Thymus (tissue), 11 donors: ENCODE measurements around the gene SLC8A3. TPM values are rescaled to one million over a fixed set of nuclear protein-coding genes. Genes with fewer than 3 reads are reported as not detected.

ENCODE experiments used
- DNase-seq, 9 donors: peaks; one replicate each; pipeline ENCODE4 v3.0.0-alpha.2; 2013; ENCODE audit warnings: low spot score in 9 of 9, low read depth in 6 of 9, missing footprints in 1 of 9
- H3K27ac ChIP-seq, 2 donors: one replicate each; pipeline ENCODE4 v1.5.1; 2013; ENCODE audit warnings: control low read depth in 1 of 2, low read depth in 1 of 2, low read length in 1 of 2, mild to moderate bottlenecking in 1 of 2, moderate library complexity in 1 of 2
- H3K27me3 ChIP-seq, 2 donors: one replicate each; pipeline ENCODE4 v1.5.1; 2013; ENCODE audit warnings: low read length in 1 of 2; ENCODE audit not compliant: control insufficient read depth in 2 of 2, insufficient read depth in 1 of 2
- H3K36me3 ChIP-seq, 2 donors: one replicate each; pipeline ENCODE4 v1.5.1; 2013; ENCODE audit warnings: low read length in 1 of 2, mild to moderate bottlenecking in 1 of 2, moderate library complexity in 1 of 2; ENCODE audit not compliant: control insufficient read depth in 2 of 2, insufficient read depth in 2 of 2
- H3K4me1 ChIP-seq, 2 donors: one replicate each; pipeline ENCODE4 v1.5.1; 2013; ENCODE audit warnings: low read length in 2 of 2; ENCODE audit not compliant: control insufficient read depth in 2 of 2, insufficient read depth in 2 of 2
- H3K4me3 ChIP-seq, 2 donors: one replicate each; pipeline ENCODE4 v1.5.1; 2013; ENCODE audit warnings: low read length in 2 of 2, control low read depth in 1 of 2, mild to moderate bottlenecking in 1 of 2
- H3K9me3 ChIP-seq, 2 donors: one replicate each; pipeline ENCODE4 v1.5.1; 2013; ENCODE audit warnings: low read length in 1 of 2, mild to moderate bottlenecking in 1 of 2; ENCODE audit not compliant: control insufficient read depth in 2 of 2, insufficient read depth in 1 of 2
- WGBS: extraction: QIAGEN DNeasy Blood & Tissue Kit; methylation state at CpG from one replicate; pipeline ENCODE4 v1.1.7; 2013; 5-methylcytosine and 5-hydroxymethylcytosine counted together
- polyA plus RNA-seq: library from polyadenylated mRNA; stranded (reverse); fragments of 200-250 nt; gene quantifications from one replicate; pipeline ENCODE4 v1.2.3, GENCODE V29; 2013
- total RNA-seq: library from RNA; stranded (reverse); fragments of 120-200 nt; gene quantifications from one replicate; pipeline ENCODE4 v1.2.4, GENCODE V29; 2013
- donor health status: healthy.

Gene SLC8A3
- total and polyA plus RNA-seq, 2 donors, result 0.16 to 0.99 TPM

DNA sequence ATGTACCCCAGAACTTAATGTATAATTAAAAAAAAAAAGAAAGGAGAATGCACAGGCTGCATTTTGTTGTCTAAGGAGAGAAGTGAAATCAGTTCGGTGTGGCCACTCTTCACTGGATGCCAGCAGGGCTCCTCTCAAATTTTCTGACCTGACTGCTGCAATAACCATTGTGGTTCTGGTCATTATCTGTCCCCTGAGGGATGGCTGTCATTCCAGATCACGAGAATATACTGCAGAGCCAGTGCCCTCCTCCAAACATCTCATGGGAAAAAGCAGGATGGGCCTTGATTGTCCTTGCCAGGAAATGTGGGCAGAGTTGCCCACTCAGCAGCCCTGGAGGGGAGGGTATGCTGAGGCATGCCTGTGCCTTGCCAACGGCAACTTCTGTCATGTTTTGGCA lies 139.1 kb downstream of the SLC8A3 start:
- no peaks in the 10 kb centered on the region for H3K36me3 ChIP-seq
- no peaks in the 10 kb centered on the region for H3K4me1 ChIP-seq
- H3K27ac ChIP-seq, result no peak overlapping the region
- no peaks in the 10 kb centered on the region for H3K27me3 ChIP-seq
- H3K9me3 ChIP-seq, result no peaks in the 10 kb centered on the region
- WGBS, result 89% methylated on average over 3 of the region's 3 CpGs
- DNase-seq, result no peak
- no peak overlapping the region for H3K4me3 ChIP-seq

DNA sequence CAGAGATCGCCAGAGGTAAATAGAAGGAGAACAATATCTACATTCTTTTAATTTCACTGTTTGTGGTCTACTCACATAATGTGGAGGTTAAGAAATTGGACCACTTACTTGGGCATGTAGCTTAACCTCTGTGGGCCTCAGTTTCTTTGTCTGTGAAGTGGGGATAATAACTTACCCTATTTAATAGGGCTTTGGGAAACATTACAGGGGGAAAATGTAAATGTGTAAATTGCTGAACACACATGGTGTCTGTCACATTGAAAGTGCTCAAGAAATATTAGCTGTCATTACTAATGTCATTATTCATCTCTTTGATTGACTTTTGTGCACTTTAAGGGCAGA lies 140.5 kb downstream of the SLC8A3 start:
- DNase-seq, result no peak
- WGBS, result 96% methylated on average over 1 of the region's 1 CpG

DNA sequence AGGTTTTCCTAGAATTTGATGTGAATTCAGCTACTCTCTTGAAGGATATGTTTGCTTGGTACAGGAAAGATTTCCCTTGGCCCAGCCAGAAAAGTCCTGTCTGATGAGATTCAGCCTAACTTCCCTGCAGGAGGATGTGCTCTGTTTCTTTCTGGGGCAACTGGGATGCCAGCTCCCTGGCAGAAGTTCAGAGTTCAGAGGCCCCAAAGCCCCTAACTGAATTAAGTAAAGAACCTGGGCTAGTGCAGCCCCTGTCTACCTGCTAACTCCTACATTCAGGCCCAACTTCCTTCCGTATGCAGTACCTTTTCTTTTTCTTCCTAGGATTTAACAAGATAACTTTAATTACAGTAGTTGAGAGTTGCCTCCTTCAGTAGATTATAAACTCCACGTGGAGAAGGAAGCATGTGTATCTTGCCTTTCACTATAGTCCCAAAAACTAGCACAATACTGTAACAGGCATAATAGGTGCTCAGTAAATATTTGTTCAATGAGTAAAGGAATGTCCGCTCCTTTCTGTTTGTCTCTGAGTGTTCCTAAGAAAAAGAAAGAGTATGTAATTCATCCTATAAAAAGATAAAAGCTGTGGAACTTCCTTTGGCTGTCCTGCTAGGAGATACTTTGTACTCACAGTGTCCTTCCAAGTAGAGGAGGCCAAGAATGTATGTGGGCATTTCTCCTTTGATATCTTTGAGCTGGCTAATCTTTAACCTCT lies 141.0 kb downstream of the SLC8A3 start:
- no peak for DNase-seq
- WGBS, result 70% methylated on average over 3 of the region's 3 CpGs
- H3K4me3 ChIP-seq, result no peak overlapping the region

More for the DNA sequence above, 140.5 kb downstream of the SLC8A3 start:
- no peaks in the 10 kb centered on the region for H3K4me1 ChIP-seq
- H3K36me3 ChIP-seq, result no peaks in the 10 kb centered on the region
- no peak overlapping the region for H3K27ac ChIP-seq
- no peaks in the 10 kb centered on the region for H3K9me3 ChIP-seq
- no peaks in the 10 kb centered on the region for H3K27me3 ChIP-seq
- no peak overlapping the region for H3K4me3 ChIP-seq

DNA sequence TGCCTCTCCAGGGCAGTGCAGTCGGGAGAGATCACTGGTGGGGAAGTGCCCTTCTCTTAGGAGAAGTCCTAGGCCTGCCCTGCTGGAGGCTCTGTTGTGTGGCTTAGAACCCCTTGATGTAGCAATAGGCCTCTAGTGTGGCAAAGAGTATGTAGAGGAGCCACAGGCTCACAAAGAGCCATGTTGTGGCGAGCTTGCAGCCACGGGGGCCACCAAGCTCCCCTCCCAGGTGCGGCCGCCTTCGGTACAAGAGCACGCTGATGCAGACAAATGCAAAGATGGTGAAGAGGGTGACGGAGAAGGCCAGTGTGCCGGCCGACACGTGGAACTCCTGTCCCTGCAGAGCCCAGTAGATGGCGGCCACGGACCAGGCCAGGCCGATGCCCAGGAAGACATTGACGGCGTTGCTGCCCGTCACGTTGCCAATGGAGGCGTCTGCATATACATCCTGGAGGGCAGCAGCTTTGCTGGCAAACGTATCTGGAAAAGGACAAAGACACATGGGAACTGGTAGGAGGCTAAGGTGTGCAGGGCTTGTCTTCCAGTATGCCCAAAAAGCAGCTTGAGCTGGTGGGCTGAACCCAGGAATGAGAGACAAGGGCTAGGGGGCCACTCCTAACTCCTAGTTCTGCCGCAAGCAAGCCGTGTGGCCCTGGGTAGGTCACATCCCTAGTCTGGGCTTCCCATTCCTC lies 142.8 kb downstream of the SLC8A3 start:
- Histone ChIP-seq H3K4me3 (no peak overlapping the region), H3K9me3 (no peaks in the 10 kb centered on the region), H3K36me3 (no peaks in the 10 kb centered on the region), H3K27ac (no peak overlapping the region), H3K27me3 (no peaks in the 10 kb centered on the region), H3K4me1 (no peaks in the 10 kb centered on the region)
- WGBS, result 77% methylated on average over 22 of the region's 22 CpGs
- no peak for DNase-seq

More for the DNA sequence above, 141.0 kb downstream of the SLC8A3 start:
- no peaks in the 10 kb centered on the region for H3K4me1 ChIP-seq
- no peaks in the 10 kb centered on the region for H3K27me3 ChIP-seq
- no peaks in the 10 kb centered on the region for H3K9me3 ChIP-seq
- no peak overlapping the region for H3K27ac ChIP-seq
- no peaks in the 10 kb centered on the region for H3K36me3 ChIP-seq

DNA sequence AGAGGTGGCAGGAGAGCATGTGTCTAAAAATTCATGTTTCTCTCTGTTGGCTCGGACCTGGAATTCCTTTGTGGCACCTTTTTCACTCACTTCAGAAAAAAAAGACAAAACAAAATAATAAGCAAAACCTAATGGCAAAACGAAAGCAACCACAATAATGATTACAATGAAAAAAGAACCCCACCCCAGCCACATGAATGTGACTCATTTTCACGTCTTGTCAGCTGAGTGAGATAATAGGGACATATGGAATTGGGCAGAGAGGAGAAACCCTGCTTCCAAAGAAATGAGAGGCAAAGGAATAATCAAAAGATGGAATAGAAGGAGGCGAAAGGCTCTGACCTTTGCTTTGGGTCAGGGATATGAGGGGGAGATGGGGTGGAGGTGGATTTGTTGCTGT lies 143.4 kb downstream of the SLC8A3 start:
- H3K4me3 ChIP-seq, result no peak overlapping the region
- no peaks in the 10 kb centered on the region for H3K27me3 ChIP-seq
- no peaks in the 10 kb centered on the region for H3K4me1 ChIP-seq
- no peaks in the 10 kb centered on the region for H3K9me3 ChIP-seq
- H3K36me3 ChIP-seq, result no peaks in the 10 kb centered on the region
- no peak overlapping the region for H3K27ac ChIP-seq
- DNase-seq, result no peak
- 92% methylated on average over 4 of the region's 4 CpGs for WGBS

DNA sequence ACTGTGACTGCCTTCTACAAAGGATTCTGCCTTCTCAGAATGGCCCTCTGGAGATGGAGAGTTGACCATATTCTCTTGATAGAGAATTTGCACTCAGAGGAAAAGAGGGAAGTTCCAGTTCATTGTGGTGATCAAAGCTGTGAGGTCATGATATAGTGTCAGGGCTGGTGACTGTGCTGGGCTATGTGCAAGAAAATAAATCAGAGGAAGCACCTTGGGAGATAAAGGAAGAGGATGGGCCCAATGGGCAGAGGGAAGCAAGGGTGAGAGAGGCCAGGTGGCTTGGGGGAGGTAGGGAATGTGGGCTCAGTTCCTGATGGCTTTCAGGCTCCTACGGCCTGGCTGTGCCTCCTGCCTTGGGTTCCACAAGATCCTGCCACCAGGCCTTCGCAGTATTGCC lies 145.8 kb downstream of the SLC8A3 start:
- 86% methylated on average over 2 of the region's 2 CpGs for WGBS
- DNase-seq, result no peak
- H3K9me3 ChIP-seq, result no peaks in the 10 kb centered on the region
- no peak overlapping the region for H3K4me3 ChIP-seq
- H3K4me1 ChIP-seq, result no peaks in the 10 kb centered on the region
- no peaks in the 10 kb centered on the region for H3K27me3 ChIP-seq
- H3K36me3 ChIP-seq, result no peaks in the 10 kb centered on the region
- no peak overlapping the region for H3K27ac ChIP-seq

DNA sequence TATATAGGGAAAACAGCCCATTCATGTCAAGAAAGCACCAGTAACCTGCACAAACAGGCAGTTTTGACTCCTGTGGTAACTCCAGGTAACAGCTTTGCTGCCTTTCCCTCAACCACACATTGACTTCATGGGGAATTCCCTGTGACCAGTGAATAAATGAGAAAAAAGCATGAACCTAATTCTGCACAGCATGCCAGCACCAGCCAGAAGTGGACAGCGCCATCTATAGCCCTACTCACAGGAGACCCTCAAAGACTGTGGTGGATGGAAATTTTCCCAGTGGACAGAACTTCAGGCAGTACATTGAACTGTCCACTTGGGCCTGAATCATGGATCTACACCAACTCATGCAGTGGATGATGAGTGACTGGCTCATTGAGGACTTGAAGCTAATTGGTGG lies 152.1 kb downstream of the SLC8A3 start:
- H3K27ac ChIP-seq, result no peak overlapping the region
- 71% methylated on average over 1 of the region's 1 CpG for WGBS
- no peak for DNase-seq
- no peaks in the 10 kb centered on the region for H3K4me1 ChIP-seq
- H3K27me3 ChIP-seq, result no peaks in the 10 kb centered on the region
- no peaks in the 10 kb centered on the region for H3K36me3 ChIP-seq
- no peak overlapping the region for H3K4me3 ChIP-seq
- H3K9me3 ChIP-seq, result no peaks in the 10 kb centered on the region

DNA sequence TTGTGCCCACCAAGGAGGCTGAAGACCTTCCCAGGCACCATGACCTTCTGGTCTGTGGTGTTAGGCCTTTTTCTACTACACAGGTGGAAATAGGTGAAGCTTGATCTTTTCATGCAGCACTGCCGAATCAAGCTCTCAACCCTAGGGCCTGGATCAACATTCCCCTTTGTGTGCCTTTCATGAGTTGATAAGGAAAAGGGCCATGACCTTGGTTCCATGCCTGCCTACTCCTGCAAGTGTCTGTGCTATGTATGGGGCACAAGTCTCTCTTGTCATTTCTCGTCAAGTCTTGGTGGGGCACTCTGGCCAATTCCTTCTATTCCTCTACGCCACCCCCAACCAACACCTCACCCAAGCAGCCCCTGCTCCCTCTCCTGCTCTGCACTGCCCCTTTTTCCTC lies 154.5 kb downstream of the SLC8A3 start:
- Histone ChIP-seq H3K36me3 (no peaks in the 10 kb centered on the region), H3K27ac (no peak overlapping the region), H3K9me3 (no peaks in the 10 kb centered on the region), H3K4me3 (no peak overlapping the region), H3K27me3 (no peaks in the 10 kb centered on the region), H3K4me1 (no peaks in the 10 kb centered on the region)
- WGBS, result 82% methylated on average over 3 of the region's 3 CpGs
- no peak for DNase-seq

DNA sequence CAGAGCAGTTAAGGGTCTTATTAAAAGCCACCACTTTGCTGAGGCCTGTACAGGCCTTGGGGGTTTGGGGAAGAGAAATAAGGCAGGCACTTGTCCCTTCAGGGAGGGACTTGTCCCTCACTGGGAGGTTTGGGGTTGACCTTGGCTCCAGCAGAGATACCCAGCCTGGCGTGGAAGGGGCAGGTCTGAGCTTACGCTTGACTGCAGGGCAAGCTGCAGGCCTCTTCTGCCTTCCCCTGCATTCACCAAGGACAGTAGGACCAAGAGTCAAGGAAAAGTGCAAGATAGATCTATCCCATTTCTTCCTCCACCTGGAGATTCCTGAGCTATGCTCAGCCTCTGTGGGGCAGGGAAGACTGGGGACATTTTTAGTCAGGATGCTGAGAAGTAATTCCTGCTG lies 155.2 kb downstream of the SLC8A3 start:
- no peak overlapping the region for H3K4me3 ChIP-seq
- no peaks in the 10 kb centered on the region for H3K4me1 ChIP-seq
- 95% methylated on average over 2 of the region's 2 CpGs for WGBS
- no peak for DNase-seq
- H3K9me3 ChIP-seq, result no peaks in the 10 kb centered on the region
- no peaks in the 10 kb centered on the region for H3K36me3 ChIP-seq
- H3K27ac ChIP-seq, result no peak overlapping the region
- no peaks in the 10 kb centered on the region for H3K27me3 ChIP-seq
